Measurements from ENCODE around the gene PLCB4. TPM values are rescaled to one million over a fixed set of nuclear protein-coding genes. Genes with fewer than 3 reads are reported as not detected.

The PLCB4 gene
- polyA plus RNA-seq, 1 of the 3 experiments (the other 2 are of a cell fraction): 5.5 TPM

DNA sequence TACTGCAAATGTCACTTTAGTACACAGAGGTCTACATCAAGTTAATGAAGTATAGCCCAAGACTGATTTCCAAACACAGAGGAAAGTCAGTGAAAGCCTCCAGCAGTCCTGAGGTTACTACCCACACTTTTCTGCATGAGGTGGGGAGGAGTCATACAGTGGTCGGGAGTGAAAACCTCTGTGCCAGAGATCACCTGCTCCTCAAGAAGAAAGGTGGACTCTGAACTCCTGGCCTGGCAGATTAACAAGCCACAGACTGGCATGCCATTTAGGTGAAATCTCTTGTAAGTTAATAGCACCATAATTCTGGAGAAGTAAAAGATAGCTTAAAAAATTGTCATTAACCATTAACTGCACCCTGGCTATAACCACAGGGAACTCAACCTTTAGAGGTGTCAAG is 320.5 kb downstream of the PLCB4 start:
- ChIA-PET CTCF (interaction anchor here (0.7 to 1.5 kb wide), 4 partner anchors 215 to 600 kb away, joined by 3 to 5 read pairs (median 4); no protein-coding TSS in a partner anchor), POLR2A (no interaction called here)
- no peaks in the 10 kb centered on the region for H3K9me2 ChIP-seq
- H3K27ac ChIP-seq (ENCODE audit: low read depth in 2 of 2, low read length in 1 of 2): no peak overlapping the region
- no peak overlapping the region for H3K9ac ChIP-seq
- H3K27me3 ChIP-seq (ENCODE audit: insufficient read depth): no peaks in the 10 kb centered on the region
- no peaks in the 10 kb centered on the region for H4K20me1 ChIP-seq (ENCODE audit: insufficient read depth)
- H3K79me2 ChIP-seq (ENCODE audit: insufficient read depth): no peaks in the 10 kb centered on the region
- no peaks in the 10 kb centered on the region for H3K4me1 ChIP-seq (ENCODE audit: control insufficient read depth in 1 of 2, insufficient read depth in 2 of 2, low read depth in 1 of 2, low read length in 1 of 2)
- peaks cover 10 to 27% of the 10 kb centered on the region in 2 experiments for H3K36me3 ChIP-seq (replicated peaks in 1 of 2; ENCODE audit: control insufficient read depth in 1 of 2, insufficient read depth in 2 of 2, low read length in 1 of 2)
- WGBS (ENCODE audit: low lambda C conversion rate): 100% methylated on average over 1 of the region's 1 CpG
- H3K4me3 ChIP-seq (ENCODE audit: low read depth in 2 of 2, low read length in 1 of 2): no peak overlapping the region
- no peaks in the 10 kb centered on the region for H3K9me3 ChIP-seq
- no peak overlapping the region for H3K4me2 ChIP-seq
- no peaks in the 10 kb centered on the region for H3F3A ChIP-seq (replicated peaks; ENCODE audit: insufficient read depth)
- no peak overlapping the region for H2AFZ ChIP-seq (ENCODE audit: low read depth)
- DNase-seq: no peak
- TF ChIP-seq RCOR1 (IDR thresholded peaks at IDR 0.05; ENCODE audit: low read length) (no peak), EZH2phosphoT487 (IDR thresholded peaks at IDR 0.05; ENCODE audit: borderline replicate concordance, low read depth) (no peak), REST (IDR thresholded peaks at IDR 0.05; ENCODE audit: low read depth, low read length) (no peak), EP300 (IDR thresholded peaks at IDR 0.05; ENCODE audit: borderline replicate concordance in 1 of 2, low read depth in 1 of 2, low read length in 1 of 2) (no peak), TCF12 (IDR thresholded peaks at IDR 0.05) (no peak), GABPA (IDR thresholded peaks at IDR 0.05; ENCODE audit: low read depth) (no peak)

- no peaks in the 10 kb centered on the region for H4K20me1 ChIP-seq (ENCODE audit: insufficient read depth)
- H3K27me3 ChIP-seq (ENCODE audit: insufficient read depth): no peaks in the 10 kb centered on the region
- no peaks in the 10 kb centered on the region for H3K4me1 ChIP-seq (ENCODE audit: control insufficient read depth in 1 of 2, insufficient read depth in 2 of 2, low read depth in 1 of 2, low read length in 1 of 2)
- WGBS (ENCODE audit: low lambda C conversion rate): 98% methylated on average over 3 of the region's 3 CpGs
- no peak overlapping the region for H3K4me2 ChIP-seq
- H3K27ac ChIP-seq (ENCODE audit: low read depth in 2 of 2, low read length in 1 of 2): no peak overlapping the region
- no peaks in the 10 kb centered on the region for H3K79me2 ChIP-seq (ENCODE audit: insufficient read depth)
- H3K9me3 ChIP-seq: no peaks in the 10 kb centered on the region
- CTCF ChIA-PET: interaction anchor here (1.3 kb wide), 1 partner anchor 537 kb away, joined by 8 read pairs; no protein-coding TSS in a partner anchor
- H3K9me2 ChIP-seq: no peaks in the 10 kb centered on the region
- peaks cover 15 to 30% of the 10 kb centered on the region in 2 experiments for H3K36me3 ChIP-seq (replicated peaks in 1 of 2; ENCODE audit: control insufficient read depth in 1 of 2, insufficient read depth in 2 of 2, low read length in 1 of 2)
- H3K4me3 ChIP-seq (ENCODE audit: low read depth in 2 of 2, low read length in 1 of 2): no peak overlapping the region
- TF ChIP-seq USF1 (IDR thresholded peaks at IDR 0.05; ENCODE audit: borderline replicate concordance, low read depth) (no peak), RAD21 (IDR thresholded peaks at IDR 0.05; ENCODE audit: low read length) (no peak), POLR2AphosphoS5 (IDR thresholded peaks at IDR 0.05; ENCODE audit: low read depth, low read length) (no peak), MEF2A (IDR thresholded peaks at IDR 0.05; ENCODE audit: borderline replicate concordance, low read depth) (no peak), JUND (IDR thresholded peaks at IDR 0.05) (no peak), FOXJ3 (CRISPR knock-in tag; IDR thresholded peaks at IDR 0.05) (no peak), TEAD4 (IDR thresholded peaks at IDR 0.05; ENCODE audit: borderline replicate concordance, insufficient read depth) (no peak), TCF12 (IDR thresholded peaks at IDR 0.05) (no peak), CHD2 (IDR thresholded peaks at IDR 0.05; ENCODE audit: low read length, partially characterized antibody) (no peak), USF2 (IDR thresholded peaks at IDR 0.05; ENCODE audit: borderline replicate concordance, low read depth, low read length) (no peak), GABPA (IDR thresholded peaks at IDR 0.05; ENCODE audit: low read depth) (no peak)
- no peak overlapping the region for H3K9ac ChIP-seq
- H3F3A ChIP-seq (replicated peaks; ENCODE audit: insufficient read depth): no peaks in the 10 kb centered on the region
- POLR2A ChIA-PET: no interaction called here
- no peak for DNase-seq
- no peak overlapping the region for H2AFZ ChIP-seq (ENCODE audit: low read depth)
Measured at GRCh38 chr20:9390441-9390840, 321.6 kb downstream of the PLCB4 start.

All from SK-N-SH (cell line).